Bronchial epithelial cell (primary cell): ENCODE data around the gene COL26A1. TPM values are rescaled to one million over a fixed set of nuclear protein-coding genes. Genes with fewer than 3 reads are reported as not detected.
"Not testable (repeated sequence)": the region's sequence is repeated elsewhere in the genome, so short reads cannot be mapped to it uniquely, and the experiment has no call there.

ENCODE experiments used
- DNase-seq: peaks from one replicate; pipeline ENCODE4 v3.0.0-alpha.2; 2010; ENCODE audit warnings: low read depth
- FAIRE-seq: peaks from 2 replicates; lab custom pipeline; 2011; peaks lifted over from hg19 to GRCh38; lab: Jason Lieb, UNC
- H3K27me3 ChIP-seq: 2 replicates; pipeline ENCODE4 v1.5.1; 2011; ENCODE audit warnings: low read length; ENCODE audit not compliant: control insufficient read depth, insufficient read depth
- H3K36me3 ChIP-seq: 2 replicates; pipeline ENCODE4 v1.5.1; 2011; ENCODE audit warnings: low read length; ENCODE audit not compliant: control insufficient read depth, insufficient read depth
- H3K4me3 ChIP-seq: 2 replicates; pipeline ENCODE4 v1.5.1; 2011; ENCODE audit warnings: mild to moderate bottlenecking, low read depth, low read length, control low read depth
- total RNA-seq: library from RNA; depleted of rRNA; stranded (reverse); fragments of >200 nt; gene quantifications from 2 replicates; pipeline ENCODE4 v1.2.1, GENCODE V29; 2014
- TF ChIP-seq, protein P1 (sequence below): IDR thresholded peaks from 2 replicates; pipeline ENCODE4 v1.5.1; 2011; ENCODE audit warnings: mild to moderate bottlenecking, moderate library complexity, low read length, control low read depth, inconsistent platforms; ENCODE audit not compliant: insufficient read depth, severe bottlenecking

COL26A1 gene
- total RNA-seq, 1 donor from 2014 or later: not detected

DNA sequence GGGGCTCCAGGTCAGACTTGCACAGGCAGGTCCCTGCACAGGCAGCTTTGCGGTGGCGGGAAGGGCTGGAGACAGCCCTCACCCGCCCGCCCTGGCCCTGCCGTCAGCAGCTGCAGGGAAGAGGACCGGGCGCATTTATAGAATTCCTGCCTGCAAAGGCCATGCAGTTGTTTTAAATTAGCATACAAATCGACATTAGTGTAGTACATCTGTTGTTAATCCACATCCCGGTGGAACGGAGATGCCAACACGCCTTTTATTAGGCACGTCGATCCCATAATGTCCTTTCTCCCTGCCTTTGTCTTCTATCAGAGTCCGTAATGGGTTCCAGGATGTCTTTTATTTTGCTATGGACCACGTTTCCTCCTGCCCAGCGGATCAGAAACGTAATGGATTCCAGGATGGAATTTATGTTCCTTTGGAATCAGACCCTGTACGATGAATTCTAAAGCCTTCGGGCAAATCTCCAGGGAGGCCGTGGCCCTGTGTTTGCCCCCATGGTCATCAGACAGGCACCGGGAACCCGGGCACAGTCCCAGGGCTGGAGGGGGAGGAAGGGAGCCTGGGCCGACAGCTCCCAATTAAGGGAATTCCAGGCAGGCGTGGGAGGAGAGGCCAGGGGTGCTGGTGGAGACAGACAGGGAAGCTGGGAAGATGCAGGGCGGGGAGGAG, 123.9 kb downstream of the COL26A1 start:
- Histone ChIP-seq H3K27me3 (no peaks in the 10 kb centered on the region), H3K4me3 (no peak overlapping the region), H3K36me3 (no peaks in the 10 kb centered on the region)
- no peak for DNase-seq
- FAIRE-seq: no peak
- TF ChIP-seq, protein P1, sequence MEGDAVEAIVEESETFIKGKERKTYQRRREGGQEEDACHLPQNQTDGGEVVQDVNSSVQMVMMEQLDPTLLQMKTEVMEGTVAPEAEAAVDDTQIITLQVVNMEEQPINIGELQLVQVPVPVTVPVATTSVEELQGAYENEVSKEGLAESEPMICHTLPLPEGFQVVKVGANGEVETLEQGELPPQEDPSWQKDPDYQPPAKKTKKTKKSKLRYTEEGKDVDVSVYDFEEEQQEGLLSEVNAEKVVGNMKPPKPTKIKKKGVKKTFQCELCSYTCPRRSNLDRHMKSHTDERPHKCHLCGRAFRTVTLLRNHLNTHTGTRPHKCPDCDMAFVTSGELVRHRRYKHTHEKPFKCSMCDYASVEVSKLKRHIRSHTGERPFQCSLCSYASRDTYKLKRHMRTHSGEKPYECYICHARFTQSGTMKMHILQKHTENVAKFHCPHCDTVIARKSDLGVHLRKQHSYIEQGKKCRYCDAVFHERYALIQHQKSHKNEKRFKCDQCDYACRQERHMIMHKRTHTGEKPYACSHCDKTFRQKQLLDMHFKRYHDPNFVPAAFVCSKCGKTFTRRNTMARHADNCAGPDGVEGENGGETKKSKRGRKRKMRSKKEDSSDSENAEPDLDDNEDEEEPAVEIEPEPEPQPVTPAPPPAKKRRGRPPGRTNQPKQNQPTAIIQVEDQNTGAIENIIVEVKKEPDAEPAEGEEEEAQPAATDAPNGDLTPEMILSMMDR: no peak

DNA sequence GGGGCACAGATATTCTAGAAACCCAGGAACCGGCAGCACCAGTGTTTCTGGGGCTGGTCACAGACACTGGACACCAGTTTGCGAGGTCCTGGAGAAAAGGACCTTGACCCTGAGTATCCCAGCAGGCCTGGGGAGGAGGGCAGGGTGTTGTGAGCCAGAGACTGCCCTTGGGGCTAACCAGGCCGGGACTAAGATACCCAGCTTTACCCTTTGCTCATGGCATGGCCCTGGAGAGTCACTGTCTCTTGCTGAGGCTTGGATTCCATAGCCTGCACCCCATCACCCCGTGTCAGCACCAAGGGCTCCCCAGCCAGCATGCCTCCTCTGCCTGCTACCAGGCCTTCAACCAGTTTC, 124.4 kb downstream of the COL26A1 start:
- Histone ChIP-seq H3K36me3 (no peaks in the 10 kb centered on the region), H3K27me3 (no peaks in the 10 kb centered on the region), H3K4me3 (no peak overlapping the region)
- TF ChIP-seq, protein P1: no peak
- DNase-seq (no peak), FAIRE-seq (no peak)

- Histone ChIP-seq H3K36me3 (no peaks in the 10 kb centered on the region), H3K27me3 (no peaks in the 10 kb centered on the region), H3K4me3 (no peak overlapping the region)
- DNase-seq (no peak), FAIRE-seq (no peak)
- TF ChIP-seq, protein P1: no peak
Observed at GRCh38 chr7:101487753-101488152, 125.1 kb downstream of the COL26A1 start.

DNA sequence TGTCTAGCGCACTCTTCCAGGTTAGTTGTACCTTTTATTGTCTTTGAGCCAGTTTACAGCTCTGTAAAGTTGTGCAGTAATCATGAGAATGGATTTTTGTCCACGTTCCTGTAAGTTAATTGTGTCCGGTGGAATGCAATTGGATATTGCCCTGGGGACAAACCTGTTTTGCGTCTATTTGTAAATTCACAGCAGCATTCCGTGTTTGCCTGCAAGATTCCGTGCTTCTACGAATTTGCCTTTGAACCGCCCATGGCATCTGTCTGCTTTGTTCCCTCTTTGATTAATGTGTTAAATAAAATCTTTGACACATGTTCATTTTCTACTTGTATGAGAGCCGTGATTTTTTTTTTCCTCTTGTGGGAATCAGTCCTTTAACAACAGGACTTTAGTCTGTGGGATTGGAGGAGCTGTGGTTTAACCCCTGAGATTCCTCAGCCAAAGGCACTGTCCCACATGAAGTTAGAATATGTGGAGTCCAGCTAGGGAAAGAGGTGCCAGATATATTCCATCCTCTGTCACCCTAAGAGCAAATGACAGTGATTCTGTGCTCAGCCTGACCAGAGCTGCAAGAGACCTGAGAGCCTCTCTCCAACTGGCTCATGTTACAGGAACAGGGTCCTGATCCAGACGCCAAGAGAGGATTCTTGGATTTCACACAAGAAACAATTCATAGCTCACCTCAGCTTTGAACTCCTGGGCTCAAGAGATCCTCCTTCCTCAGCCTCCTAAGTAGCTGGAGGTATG, 126.3 kb downstream of the COL26A1 start:
- TF ChIP-seq, protein P1: no peak
- Histone ChIP-seq H3K27me3 (no peaks in the 10 kb centered on the region), H3K4me3 (no peak overlapping the region), H3K36me3 (no peaks in the 10 kb centered on the region)
- FAIRE-seq (no peak), DNase-seq (no peak)

GRCh38 chr7:101490439-101490838, 127.8 kb downstream of the COL26A1 start:
- not testable (repeated sequence) for H3K4me3 ChIP-seq, FAIRE-seq, H3K36me3 ChIP-seq, DNase-seq, H3K27me3 ChIP-seq

- not testable (repeated sequence) for H3K36me3 ChIP-seq, H3K4me3 ChIP-seq, H3K27me3 ChIP-seq, FAIRE-seq, DNase-seq
Observed at GRCh38 chr7:101491442-101491841, 128.8 kb downstream of the COL26A1 start.
